ENCODE measurements around the gene RERGL.

RERGL gene, protein sequence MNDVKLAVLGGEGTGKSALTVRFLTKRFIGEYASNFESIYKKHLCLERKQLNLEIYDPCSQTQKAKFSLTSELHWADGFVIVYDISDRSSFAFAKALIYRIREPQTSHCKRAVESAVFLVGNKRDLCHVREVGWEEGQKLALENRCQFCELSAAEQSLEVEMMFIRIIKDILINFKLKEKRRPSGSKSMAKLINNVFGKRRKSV

DNA sequence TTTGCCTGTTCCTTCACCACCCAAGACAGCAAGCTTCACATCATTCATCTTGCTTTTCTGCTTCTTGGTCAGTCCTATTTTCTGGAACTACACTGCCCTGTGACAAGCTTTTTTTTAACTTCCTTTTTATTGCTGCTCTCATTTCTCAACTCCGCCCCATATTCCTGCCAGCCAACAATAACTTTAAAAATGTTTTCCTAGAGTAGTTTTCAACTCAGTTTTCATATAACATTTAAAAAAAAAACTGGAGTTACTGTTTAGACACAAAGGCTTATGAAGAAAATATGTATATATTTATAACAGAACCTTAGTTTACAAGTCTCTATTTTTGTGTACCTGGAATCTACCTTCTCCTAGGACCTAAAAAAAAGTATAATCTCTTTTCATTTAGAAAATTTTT, at the start of gene RERGL:
TSS of gene RERGL (minus strand) at position 101 of the 400 bp plus-strand sequence. CDS start at position 48, 53 bp downstream.
- TF ChIP-seq, protein P1, sequence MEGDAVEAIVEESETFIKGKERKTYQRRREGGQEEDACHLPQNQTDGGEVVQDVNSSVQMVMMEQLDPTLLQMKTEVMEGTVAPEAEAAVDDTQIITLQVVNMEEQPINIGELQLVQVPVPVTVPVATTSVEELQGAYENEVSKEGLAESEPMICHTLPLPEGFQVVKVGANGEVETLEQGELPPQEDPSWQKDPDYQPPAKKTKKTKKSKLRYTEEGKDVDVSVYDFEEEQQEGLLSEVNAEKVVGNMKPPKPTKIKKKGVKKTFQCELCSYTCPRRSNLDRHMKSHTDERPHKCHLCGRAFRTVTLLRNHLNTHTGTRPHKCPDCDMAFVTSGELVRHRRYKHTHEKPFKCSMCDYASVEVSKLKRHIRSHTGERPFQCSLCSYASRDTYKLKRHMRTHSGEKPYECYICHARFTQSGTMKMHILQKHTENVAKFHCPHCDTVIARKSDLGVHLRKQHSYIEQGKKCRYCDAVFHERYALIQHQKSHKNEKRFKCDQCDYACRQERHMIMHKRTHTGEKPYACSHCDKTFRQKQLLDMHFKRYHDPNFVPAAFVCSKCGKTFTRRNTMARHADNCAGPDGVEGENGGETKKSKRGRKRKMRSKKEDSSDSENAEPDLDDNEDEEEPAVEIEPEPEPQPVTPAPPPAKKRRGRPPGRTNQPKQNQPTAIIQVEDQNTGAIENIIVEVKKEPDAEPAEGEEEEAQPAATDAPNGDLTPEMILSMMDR (conservative IDR thresholded peaks at IDR 0.05; ENCODE audit: low read depth, low read length), result no peak

DNA sequence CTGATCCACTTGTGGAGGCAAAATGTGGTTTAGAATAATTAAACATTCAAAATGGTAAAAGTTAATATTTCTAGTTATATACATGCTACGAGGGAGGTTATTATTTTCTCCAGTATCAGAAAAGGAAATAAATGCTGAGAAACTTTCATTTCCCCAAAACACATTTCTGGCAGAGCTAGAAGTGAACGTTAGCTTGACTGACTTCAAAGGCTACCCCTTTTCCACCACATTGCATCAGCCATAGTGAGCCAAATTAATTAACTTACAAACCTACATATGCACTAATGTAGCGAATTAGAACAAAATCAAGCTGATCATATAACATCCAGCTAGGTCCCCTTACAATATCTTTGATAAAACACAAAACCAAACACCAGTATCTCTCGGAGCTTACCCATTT, 49.3 kb upstream of the RERGL start:
- H3K79me2 ChIP-seq (ENCODE audit: insufficient read depth, low read depth), result no peaks in the 10 kb centered on the region
- H3K9ac ChIP-seq, result no peak overlapping the region
- no peak overlapping the region for H3K27ac ChIP-seq
- H3K4me1 ChIP-seq (ENCODE audit: low read depth, poor library complexity, severe bottlenecking), result no peaks in the 10 kb centered on the region
- H3K4me2 ChIP-seq, result no peak overlapping the region
- H3K36me3 ChIP-seq (ENCODE audit: insufficient read depth), result no peaks in the 10 kb centered on the region
- TF ChIP-seq, protein P1 (conservative IDR thresholded peaks at IDR 0.05; ENCODE audit: low read depth, low read length), result no peak
- H2AFZ ChIP-seq (ENCODE audit: low read depth), result no peak overlapping the region
- no peaks in the 10 kb centered on the region for H3K27me3 ChIP-seq (ENCODE audit: insufficient read depth, low read depth)
- no peak overlapping the region for H3K4me3 ChIP-seq (IDR thresholded peaks at IDR 0.05; ENCODE audit: insufficient read depth, low read depth, low read length)
- H4K20me1 ChIP-seq (ENCODE audit: insufficient read depth), result no peaks in the 10 kb centered on the region

More for the DNA sequence above, at the start of gene RERGL:
- H3K79me2 ChIP-seq (ENCODE audit: insufficient read depth, low read depth), result no peaks in the 10 kb centered on the region
- H3K27me3 ChIP-seq (ENCODE audit: insufficient read depth, low read depth), result no peaks in the 10 kb centered on the region
- no peak within 1 kb of the TSS for H3K9ac ChIP-seq
- H2AFZ ChIP-seq (ENCODE audit: low read depth), result no peak within 1 kb of the TSS
- no peaks in the 10 kb centered on the region for H3K36me3 ChIP-seq (ENCODE audit: insufficient read depth)
- H3K4me3 ChIP-seq (IDR thresholded peaks at IDR 0.05; ENCODE audit: insufficient read depth, low read depth, low read length), result no peak within 1 kb of the TSS
- H3K4me1 ChIP-seq (ENCODE audit: low read depth, poor library complexity, severe bottlenecking), result no peaks in the 10 kb centered on the region
- no peak within 1 kb of the TSS for H3K27ac ChIP-seq
- H4K20me1 ChIP-seq (ENCODE audit: insufficient read depth), result no peaks in the 10 kb centered on the region
- H3K4me2 ChIP-seq, result no peak within 1 kb of the TSS

DNA sequence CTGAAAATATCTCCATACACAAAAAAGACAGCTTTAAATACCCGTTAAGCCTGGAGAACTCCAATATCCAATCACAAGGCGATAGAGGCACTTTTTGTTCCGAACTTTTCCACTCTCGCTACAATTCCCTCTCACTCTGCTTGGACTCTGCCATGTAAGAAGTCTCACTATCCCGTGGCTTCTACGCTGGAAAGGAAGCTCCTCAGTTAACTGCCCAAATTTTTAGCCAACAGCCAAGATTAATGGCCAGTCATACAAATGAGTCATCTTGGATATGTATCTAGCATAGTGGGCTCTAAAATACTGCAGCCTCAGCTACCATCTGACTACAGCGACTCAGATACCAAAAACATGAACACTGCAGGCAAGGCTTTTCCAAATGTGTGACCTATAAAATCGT, 45.5 kb upstream of the RERGL start:
- Histone ChIP-seq H3K9ac (no peak overlapping the region), H3K36me3 (ENCODE audit: insufficient read depth) (no peaks in the 10 kb centered on the region), H3K27ac (no peak overlapping the region), H3K4me3 (IDR thresholded peaks at IDR 0.05; ENCODE audit: insufficient read depth, low read depth, low read length) (no peak overlapping the region), H3K27me3 (ENCODE audit: insufficient read depth, low read depth) (no peaks in the 10 kb centered on the region), H3K4me1 (ENCODE audit: low read depth, poor library complexity, severe bottlenecking) (no peaks in the 10 kb centered on the region), H3K79me2 (ENCODE audit: insufficient read depth, low read depth) (no peaks in the 10 kb centered on the region), H2AFZ (ENCODE audit: low read depth) (no peak overlapping the region), H4K20me1 (ENCODE audit: insufficient read depth) (no peaks in the 10 kb centered on the region), H3K4me2 (no peak overlapping the region)
- TF ChIP-seq, protein P1 (conservative IDR thresholded peaks at IDR 0.05; ENCODE audit: low read depth, low read length), result no peak

DNA sequence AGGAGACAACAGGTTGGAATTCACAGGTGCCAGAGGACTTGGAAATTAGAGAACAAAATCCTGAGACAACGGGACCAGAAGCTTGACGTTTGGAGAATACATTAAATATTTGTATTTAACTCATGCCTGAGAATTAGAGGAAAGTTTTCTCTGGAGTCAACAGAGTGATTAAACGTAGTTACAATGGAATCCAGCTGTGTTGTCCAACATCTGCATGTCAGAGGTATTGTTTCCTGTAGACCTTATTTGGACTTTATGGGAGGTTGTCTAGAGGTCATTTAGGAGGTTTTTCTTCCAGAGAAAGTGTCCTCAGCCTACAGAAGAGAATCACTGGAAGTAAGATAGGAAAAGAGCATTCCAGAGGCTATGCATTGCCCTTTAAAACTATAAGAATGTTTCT, 45.1 kb upstream of the RERGL start:
- Histone ChIP-seq H3K4me3 (IDR thresholded peaks at IDR 0.05; ENCODE audit: insufficient read depth, low read depth, low read length) (no peak overlapping the region), H3K4me1 (ENCODE audit: low read depth, poor library complexity, severe bottlenecking) (no peaks in the 10 kb centered on the region), H3K4me2 (no peak overlapping the region), H3K27ac (no peak overlapping the region), H3K27me3 (ENCODE audit: insufficient read depth, low read depth) (no peaks in the 10 kb centered on the region), H3K36me3 (ENCODE audit: insufficient read depth) (no peaks in the 10 kb centered on the region), H3K9ac (no peak overlapping the region), H2AFZ (ENCODE audit: low read depth) (no peak overlapping the region), H3K79me2 (ENCODE audit: insufficient read depth, low read depth) (no peaks in the 10 kb centered on the region), H4K20me1 (ENCODE audit: insufficient read depth) (no peaks in the 10 kb centered on the region)
- TF ChIP-seq, protein P1 (conservative IDR thresholded peaks at IDR 0.05; ENCODE audit: low read depth, low read length), result no peak
